Hindlimb muscle (tissue), 1 donor: ENCODE data around the gene CD151. TPM values are rescaled to one million over a fixed set of nuclear protein-coding genes. Genes with fewer than 3 reads are reported as not detected.

Experiments
- DNase-seq: peaks from one replicate; pipeline ENCODE4 v3.0.0-alpha.2; 2013
- polyA plus RNA-seq: library from polyadenylated mRNA; unstranded; fragments of 120-200 nt; gene quantifications from one replicate; pipeline ENCODE4 v1.2.1, GENCODE V29; 2013; ENCODE audit not compliant: insufficient read length

Gene CD151
- polyA plus RNA-seq, 1 donor = 189 TPM

DNA sequence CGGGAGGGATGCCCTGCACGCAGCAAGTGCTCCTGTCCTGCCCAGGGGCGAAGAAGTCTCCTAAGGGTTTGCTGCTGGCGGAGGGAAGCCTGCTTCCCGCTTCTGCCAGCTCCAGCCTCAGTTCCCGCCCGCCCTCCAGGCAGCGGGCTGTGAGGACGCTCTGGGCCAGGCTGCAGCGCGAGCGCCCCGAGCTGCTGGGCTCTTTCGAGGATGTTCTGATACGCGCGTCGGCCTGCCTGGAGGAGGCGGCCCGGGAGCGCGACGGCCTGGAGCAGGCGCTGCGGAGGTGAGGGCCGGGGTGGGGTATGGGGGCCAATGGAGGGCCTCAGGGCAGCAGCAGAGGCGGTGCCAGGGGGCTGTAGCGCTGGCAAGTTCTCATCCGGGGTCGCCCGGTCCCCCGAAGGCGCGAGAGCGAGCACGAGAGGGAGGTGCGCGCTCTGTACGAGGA is 2.9 kb upstream of the CD151 start:
- DNase-seq = no peak

DNA sequence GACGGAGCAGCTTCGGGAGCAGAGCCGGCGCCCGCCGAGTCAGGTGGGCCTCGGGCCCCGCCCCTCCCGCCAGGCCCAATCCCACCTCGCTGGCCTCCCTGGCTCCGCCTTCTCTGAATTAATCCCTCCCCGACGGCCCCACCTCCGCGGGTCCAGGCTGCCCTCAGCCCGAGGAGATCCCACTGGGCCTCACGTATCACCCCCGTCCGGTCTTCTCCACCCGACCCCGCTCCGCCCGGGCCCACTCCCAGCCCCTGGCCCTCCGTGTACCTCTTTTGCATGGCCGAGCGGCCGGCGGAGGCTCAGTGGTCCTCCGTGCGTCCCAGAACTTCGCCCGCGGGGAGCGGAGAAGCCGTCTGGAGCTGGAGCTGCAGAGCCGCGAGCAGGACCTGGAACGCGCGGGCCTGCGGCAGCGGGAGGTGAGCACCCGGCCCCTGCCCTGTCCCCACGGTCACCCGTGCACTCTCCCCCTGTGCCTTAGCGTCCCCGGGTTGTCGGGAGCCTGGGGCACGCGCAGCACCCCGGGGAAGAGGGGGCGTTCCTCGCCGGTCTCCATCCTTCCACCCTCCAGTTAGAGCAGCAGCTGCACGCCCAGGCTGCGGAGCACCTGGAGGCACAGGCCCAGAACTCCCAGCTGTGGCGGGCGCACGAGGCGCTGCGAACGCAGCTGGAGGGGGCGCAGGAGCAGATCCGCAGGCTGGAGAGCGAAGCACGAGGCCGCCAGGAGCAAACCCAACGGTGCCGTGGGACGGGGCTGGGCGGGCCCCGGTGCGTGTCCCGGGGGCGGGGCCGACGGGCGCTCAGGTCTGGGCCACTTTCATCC is 2.2 kb upstream of the CD151 start:
- DNase-seq = peak; percentile 75

DNA sequence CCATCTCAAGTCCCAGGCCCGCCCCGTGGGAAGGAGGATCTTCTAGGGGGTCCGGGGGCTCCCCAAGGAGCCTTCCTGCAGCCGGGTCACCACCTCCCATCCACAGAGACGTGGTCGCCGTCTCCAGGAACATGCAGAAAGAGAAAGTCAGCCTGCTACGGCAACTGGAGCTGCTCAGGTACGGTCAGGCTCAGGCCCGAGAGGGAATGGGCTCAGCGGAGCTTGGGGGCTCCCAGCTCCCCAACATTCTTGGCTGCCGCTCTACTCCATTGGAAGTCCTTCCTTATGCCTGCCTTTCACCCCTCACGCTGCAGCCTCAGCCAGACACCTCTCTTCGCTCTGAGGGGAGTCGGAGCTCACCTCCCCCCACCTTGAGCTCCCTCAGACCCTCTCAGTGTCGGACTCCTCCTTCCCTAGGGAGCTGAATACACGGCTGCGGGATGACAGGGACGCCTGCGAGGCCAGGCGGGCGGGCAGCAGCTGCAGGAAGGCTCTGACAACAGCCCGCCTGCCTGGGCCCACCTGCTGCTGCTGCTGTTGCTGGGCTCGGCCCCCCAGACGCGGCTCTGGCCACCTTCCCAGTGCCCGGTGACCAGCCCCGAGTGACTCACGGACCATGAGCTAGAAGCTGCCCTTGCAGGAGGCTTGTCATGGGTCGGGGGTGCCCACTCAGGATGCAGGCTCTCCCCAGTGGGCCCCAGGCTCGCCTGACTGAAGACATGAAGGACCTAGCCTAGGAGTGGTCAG is 1.5 kb upstream of the CD151 start:
- no peak for DNase-seq

DNA sequence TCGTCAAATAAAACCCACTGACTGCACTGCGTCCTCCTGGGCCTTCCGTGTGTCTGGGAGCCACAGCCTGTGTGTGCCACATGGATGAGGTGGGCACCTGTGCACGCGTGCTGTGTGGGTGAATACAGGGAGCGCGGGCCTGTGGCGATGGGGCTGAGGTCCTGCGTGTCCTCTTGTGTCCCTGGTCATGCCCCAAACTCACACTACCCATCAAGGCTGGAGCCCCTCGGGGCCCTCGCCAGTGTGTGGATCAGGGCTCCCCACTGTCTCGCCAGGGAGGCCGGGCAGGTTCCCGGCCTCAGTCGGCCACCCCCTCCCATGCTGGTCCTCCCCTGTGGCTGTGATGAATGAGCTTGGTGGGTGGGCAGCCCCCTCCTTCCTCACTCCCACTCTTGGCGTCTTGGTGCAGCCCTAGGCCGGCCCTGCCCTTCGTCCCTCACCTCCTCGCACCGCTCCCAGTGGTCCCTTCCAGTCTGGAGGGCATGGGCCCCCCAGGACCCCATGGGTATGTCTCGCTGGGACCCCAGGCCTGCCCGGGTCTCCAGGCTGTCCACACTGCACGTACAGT is 707 bp upstream of the CD151 start:
- no peak for DNase-seq

DNA sequence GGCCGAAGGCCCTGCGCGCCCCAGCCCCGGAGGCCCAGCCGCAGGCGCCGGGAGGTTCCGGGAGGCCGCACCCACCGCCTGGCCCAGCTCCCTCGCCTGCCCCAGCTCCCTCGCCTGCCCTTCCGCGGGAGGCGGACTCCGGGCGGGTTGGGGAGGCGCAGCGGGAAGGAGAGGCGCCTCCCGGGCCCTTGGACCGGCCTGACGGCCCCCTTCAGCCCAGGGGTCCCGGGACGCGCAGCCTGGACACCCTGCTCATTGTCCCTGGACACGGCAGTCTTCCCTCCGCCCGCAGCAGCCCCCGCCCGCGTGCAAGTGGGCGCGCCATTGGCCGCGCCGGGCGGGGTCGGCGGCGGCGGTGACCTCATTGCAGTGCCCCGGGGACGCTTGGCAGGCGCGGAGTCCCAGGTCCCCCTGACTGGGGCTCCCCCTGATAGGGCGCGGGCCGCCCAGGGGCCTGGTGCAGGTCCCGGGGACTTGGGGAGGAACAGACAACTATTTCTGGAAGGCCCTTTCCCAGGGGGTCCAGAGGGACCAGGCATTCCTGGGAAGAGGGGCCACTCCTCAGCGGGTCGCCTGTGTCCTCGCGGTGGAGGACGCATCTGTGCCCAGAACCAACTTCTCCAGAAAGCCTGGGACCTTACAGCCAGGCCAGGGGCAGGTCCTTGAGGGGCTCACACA is 501 bp downstream of the CD151 start:
- DNase-seq = no peak

DNA sequence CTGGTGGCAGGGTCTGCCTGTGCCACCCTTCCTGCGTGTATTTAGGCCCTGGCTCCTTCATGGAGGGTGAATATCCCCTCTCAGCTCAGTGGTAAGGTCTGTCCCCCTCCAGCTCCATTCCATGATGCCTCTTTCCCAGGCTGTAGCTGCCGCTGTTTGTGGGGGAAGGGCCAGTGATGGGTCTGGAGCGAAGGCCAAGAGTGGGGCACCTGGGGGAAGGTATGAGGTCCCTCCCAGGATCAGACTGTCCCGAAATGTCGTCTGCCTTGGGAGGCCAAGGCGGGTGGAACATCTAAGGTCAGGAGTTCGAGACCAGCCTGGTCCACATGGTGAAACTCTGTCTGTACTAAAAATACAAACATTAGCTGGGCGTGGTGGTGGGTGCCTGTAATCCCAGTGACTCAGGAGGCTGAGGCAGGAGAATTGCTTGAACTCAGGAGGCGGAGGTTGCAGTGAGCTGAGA is 1.1 kb downstream of the CD151 start:
- DNase-seq = no peak

DNA sequence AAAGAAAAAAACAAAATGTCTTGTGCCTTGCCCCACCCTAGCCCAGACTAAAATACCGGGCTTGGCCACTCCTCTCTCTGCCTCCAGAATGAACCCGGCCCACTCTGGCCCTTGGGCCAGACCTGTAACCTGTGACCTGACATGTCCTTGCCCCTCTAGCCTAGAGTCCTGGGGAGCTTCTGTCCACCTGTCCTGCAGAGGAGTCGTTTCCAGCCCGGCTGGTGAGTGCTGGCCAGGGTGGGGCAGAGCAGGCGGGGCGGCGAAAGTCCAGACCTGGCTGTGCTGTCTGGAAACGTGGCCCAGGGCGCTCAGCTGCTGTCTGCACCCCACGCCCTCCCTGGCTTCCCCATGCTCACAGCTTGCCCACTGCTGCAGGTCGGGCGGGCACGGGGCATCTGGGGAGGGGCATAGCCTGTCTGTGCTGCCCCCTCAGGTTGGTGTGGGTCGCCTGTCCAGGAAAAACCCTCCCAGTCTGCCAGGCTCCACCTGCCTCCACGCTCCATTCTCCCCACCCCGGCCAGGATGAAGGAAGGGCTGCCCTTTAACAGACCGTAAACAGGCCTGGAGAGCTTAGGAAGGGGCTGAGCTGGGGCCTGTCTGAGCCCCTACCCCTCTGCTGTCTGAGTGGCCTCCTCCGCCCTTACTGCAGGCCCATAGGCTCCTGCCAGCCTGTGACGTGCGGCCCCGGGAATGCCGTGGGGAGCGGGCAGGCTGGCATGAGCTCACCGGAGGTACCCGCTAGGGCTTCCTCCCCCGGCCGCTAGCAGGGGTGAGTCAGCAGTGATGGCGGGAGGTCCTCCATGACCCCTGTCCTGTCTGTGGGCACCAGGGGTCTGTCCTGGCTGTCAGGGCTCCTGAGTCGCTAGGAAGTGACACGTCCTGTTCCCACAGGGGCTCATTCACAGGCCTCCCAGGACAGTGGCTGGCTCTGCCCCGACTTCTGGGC is 1.9 kb downstream of the CD151 start:
- DNase-seq = no peak

DNA sequence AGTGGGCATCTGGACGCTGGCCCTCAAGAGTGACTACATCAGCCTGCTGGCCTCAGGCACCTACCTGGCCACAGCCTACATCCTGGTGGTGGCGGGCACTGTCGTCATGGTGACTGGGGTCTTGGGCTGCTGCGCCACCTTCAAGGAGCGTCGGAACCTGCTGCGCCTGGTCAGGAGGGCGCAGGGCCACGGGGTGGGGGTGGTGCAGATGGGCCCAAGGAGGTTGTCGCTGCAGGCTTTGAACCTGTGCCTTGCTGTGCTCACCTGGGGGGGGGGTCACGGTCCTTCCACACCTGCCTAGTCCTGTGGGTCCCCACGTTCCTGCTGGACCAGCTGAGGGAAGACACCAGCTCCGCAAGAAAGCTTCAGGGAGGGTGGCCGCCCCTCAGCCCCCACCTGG is 3.5 kb downstream of the CD151 start:
- no peak for DNase-seq

DNA sequence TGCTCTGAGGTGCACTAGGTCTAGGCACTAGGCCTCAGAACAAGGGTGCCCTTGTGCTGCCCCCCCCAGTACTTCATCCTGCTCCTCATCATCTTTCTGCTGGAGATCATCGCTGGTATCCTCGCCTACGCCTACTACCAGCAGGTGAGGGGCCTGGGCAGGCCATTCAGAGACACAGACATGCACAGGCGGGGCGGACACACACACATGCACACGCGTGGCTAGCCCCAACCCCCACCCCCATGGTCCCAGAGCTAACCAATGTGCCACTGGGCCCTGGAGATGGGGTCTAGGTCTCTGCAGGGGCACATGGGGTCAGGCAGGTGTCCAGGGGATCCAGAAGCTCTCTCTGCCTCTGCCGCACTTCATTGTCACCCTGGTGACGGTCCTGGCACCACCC is 3.9 kb downstream of the CD151 start:
- no peak for DNase-seq

DNA sequence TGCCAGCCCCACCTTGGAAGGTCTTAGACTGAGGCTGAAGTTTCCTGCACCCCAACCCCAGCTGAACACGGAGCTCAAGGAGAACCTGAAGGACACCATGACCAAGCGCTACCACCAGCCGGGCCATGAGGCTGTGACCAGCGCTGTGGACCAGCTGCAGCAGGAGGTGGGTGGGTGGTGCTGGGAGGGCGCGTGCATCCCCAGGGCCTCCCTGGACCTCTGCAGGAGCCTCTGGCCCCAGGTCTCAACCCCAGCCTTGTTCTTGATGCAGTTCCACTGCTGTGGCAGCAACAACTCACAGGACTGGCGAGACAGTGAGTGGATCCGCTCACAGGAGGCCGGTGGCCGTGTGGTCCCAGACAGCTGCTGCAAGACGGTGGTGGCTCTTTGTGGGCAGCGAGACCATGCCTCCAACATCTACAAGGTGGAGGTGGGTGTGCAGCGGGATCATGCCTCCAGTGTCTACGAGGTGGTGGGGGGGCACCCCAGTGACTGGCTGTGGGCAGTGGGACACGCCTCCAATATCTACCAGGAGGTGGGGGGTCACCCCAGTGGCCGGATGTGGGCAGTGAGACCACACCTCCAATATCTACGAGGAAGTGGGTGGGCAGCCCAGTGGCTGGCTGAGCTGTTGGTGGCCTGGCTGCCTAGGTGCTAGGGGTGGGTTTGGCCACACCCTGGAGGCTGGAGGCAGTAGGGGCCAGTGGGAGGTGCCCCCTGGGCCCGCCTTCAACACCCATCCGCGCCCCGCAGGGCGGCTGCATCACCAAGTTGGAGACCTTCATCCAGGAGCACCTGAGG is 4.6 kb downstream of the CD151 start:
- DNase-seq = no peak

DNA sequence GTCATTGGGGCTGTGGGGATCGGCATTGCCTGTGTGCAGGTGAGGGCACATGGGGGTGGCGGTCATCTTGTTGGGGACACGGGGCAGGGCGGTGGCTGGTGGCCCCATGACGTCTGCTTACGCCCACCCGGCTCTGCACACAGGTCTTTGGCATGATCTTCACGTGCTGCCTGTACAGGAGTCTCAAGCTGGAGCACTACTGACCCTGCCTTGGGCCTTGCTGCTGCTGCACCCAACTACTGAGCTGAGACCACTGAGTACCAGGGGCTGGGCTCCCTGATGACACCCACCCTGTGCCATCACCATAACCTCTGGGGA is 5.2 kb downstream of the CD151 start:
- no peak for DNase-seq

DNA sequence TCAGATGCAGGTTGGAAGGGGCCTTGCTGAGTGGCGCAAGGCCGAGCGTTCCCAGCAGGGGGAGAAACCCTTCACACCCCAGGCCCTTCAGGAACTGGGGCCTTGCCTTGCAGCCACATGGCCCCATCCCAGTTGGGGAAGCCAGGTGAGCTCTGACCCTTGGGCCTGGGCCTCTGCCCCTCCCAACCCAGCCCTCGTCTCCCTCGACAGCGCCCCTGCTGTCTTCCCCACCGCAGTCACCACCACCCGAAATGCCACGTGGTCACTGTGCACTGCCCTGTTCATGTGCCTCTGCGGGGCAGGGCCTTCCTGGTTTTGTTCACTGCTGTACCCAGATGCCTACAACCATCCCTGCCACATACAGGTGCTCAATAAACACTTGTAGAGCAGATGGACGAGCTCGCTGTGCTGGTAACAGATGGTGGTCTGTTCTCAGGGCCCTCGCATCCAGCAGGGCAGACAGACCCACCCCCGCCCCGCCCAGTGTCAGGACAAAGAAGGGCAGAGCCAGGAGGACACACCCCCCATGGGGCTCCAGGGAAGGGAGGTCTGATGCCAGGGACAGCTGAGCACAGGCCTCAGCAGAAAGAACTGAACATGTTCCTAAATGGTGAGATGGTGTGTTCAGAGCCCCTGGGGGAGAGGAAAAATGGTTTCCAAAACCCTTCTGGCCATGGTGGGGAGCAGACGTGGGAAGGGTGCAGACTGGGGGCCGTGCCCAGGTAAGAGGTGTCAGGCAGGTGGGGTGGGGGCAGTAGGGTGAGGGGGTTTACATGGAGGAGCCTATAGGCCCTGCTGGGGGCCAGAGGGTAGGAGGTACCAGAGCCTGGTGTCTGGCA is 5.9 kb downstream of the CD151 start:
- no peak for DNase-seq

DNA sequence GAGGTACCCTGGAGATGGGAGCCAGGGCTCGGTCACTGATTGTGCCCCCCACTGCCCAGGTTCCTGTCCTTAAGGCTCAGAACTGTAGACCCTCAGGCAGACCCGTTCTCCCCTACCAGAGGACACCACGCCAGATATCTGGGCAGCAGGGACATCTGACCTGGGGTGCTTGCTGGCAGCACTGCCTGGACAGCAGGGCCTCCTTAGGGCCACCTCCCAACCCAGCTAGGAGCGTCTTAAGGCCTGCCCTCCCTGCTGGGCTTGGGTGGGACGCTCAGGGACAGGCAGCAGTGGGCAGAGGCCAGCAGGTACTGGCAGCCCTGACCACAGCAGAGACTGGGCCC is 6.5 kb downstream of the CD151 start:
- no peak for DNase-seq

DNA sequence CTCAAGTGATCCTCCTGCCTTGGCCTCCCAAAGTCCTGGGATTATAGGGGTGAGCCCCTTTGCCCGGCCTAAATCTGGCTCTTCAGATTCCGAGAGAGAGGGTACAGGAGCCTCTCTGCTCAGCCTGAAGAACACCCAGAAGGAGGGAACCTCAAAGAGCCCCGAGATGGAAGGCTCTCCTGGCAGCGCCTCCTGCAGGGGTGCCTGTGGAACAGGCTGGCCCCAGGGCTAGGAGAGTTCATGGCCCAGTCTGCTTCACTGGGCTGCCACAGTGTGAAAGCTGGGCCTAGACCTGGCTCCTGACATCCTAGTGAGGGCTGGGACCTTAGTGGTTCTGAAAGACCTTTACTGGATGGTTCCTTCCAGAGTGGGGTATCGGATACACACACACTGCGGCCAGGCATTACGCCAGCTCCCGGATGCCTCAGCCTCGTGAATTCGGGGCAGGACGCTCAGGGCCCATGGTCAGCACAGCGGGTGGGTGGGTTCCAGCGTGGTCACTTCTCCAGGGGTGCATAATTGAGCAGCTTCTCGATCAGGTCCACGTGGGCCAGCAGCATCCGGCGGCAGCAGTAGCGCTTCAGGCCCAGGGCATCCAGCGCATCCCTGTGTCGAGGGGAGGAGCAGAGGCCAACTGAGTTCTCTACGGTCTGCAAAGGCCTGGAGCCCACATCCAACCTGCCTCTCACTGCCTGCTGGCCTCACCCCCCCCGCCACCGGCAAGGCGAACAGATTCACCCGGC is 7.3 kb downstream of the CD151 start:
- DNase-seq = no peak

DNA sequence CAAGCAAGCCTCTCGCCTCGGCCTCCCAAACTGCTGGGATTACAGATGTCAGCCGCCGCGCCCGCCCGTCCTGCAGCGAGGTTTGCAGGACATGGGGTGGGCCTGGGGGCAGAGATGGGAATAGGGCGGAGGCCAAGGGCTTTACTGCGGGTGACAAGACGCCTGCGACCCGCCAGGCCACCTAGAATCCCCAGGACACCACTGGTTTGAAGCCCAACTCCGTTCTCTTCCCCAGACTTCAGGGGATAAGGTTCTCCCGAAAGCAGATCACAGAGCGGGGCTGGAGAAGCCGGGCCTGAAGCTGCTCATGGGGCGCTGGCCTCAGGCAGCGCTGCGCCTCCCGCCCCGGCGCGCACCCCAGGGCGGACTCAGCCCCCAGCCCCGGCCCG is 9.2 kb downstream of the CD151 start:
- DNase-seq = no peak

DNA sequence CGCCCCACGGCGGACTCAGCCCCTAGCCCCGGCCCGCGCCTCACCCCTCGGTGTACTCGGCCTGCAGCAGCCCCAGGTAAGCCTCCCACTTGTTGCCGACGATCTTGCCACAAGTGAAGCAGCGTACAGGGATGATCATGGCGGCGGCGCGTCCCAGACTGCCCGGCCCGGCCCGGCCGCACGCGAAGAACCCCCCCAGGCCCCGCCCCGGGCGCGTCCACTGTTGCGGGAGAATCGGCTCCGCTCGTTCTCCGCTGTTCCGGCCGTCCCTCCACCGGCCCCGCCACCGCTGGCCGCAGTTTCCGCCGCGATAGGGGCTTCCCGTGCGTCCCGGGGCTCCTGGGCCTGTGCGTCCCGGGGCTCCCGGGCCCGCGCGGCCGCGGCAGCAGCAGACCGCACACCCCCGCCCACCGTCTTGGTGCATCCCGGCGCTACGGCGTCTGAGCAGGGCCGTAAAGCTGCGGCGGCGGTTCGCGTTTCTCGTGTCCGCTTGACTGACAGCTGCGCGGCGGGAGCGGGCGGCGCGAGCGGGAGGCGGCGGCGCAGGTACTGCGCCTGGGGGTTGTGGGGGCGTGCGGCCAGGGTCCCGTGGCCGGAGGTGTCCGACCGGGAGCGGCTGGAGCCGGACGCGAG is 9.7 kb downstream of the CD151 start, which contains the start of the genes POLR2L and TSPAN4:
POLR2L (minus strand) TSS at position 160 of the 633 bp plus-strand sequence; CDS start at position 139, 21 bp downstream.
TSPAN4 (plus strand) TSS at position 483 of the 633 bp plus-strand sequence. CDS start 7,453 bp downstream, outside the sequence.
- peak; percentile 92 for DNase-seq

DNA sequence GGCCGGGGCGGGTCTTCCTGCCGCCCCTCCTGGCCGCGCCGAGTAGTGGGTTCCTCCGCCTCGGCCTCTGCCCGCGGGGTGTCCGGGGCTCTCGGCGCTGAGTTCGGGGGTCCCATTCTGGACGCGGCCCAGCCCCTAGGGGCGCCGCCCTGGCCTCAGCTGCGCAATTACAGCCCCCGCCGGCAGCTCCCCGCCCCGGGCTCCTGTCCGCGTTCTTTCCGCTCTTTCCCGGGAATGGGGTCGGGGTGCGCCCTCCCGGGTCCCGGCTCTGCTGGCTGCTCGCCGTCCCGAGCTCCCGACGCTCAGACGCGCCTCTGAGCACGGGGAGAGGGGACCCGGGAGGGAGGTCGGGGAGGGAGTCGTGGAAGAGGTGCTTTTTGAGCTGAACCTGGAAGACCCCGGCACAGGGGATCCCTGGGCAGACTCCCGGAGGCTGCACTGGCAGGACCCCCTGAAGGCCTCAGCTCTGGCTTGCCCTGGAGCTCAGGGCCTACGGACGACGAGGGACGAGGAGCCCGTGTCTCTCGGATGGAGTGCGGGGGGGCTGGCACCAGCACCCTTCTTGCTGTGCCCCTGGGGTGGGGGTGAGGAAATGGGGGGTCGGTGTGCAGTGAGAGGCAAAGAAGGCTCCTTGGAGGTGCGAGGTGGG is 10.5 kb downstream of the CD151 start:
- DNase-seq = no peak
